Esophagus squamous epithelium (tissue), 4 donors: ENCODE data around the gene COL20A1.

Source experiments
- CTCF ChIP-seq, 6 experiments: fragments of 450-650 bp in 4 of 6; fragments of 200-600 bp in 2 of 6; sonication (generic) in 2 of 6; IDR thresholded peaks; one replicate each; pipeline ENCODE4 v1.5.1; 2016 to 2019; ENCODE audit warnings: antibody characterized with exemption in 6 of 6, mild to moderate bottlenecking in 4 of 6, moderate library complexity in 4 of 6
- POLR2A ChIP-seq, 4 donors: fragments of 450-650 bp; IDR thresholded peaks; one replicate each; pipeline ENCODE4 v1.6.1; 2017; ENCODE audit warnings: antibody characterized with exemption in 4 of 4, mild to moderate bottlenecking in 4 of 4, moderate library complexity in 3 of 4

DNA sequence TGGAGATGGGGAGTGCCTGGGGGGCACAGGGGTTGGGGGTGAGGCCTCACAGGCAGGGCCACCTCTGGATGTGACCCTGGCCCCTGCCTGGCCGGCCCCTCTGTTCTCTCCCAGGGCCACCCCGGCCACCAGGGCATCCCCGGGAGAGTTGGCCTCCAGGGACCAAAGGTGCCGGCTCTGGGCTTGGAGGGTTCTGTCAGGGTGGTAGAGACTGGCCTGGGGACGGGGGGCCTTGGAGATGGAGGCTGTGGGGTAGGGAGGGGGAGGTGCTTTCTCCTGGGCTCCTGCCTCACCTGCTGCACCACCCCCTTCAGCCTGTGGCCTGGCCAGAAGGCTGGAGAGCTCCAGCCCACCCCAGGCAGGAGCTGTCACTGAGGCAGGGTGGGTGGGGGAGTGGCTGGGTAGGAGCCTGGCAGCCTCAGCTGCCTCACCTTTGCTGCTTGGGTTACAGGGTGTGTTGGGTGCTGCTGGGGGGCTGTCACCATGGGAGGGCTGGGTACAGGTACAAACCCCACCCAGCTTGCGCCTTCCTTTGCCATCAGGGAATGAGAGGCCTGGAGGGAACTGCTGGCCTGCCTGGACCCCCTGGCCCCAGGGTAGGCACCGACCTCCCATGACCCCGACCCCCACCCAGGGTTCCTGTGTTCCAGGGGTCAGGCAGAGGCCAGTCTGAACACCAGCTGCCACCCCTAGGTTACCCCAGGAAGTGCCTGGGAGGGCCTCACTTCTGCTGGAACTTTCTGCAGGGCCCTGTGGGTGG is 32.7 kb downstream of the COL20A1 start:
- no peak for TF ChIP-seq POLR2A (IDR thresholded peaks at IDR 0.05)
- no peak for TF ChIP-seq CTCF (IDR thresholded peaks at IDR 0.05)
